Ascending aorta (tissue), 2 donors: ENCODE results near the gene RNF214. TPM values are rescaled to one million over a fixed set of nuclear protein-coding genes. Genes with fewer than 3 reads are reported as not detected.
"Not testable (repeated sequence)": the region's sequence is repeated elsewhere in the genome, so short reads cannot be mapped to it uniquely, and the experiment has no call there.

ENCODE experiments used
- DNase-seq, 2 donors: peaks; one replicate each; pipeline ENCODE4 v3.0.0-alpha.2; 2019; ENCODE audit warnings: low spot score in 2 of 2
- H3K27ac ChIP-seq, 2 donors: fragments of 200-600 bp; sonication (generic); one replicate each; pipeline ENCODE4 v1.5.1; 2016 to 2017; ENCODE audit warnings: mild to moderate bottlenecking in 1 of 2
- H3K27me3 ChIP-seq: fragments of 200-600 bp; sonication (generic); one replicate; pipeline ENCODE4 v1.5.1; 2017
- H3K36me3 ChIP-seq, 2 donors: fragments of 200-600 bp; sonication (generic); one replicate each; pipeline ENCODE4 v1.5.1; 2016
- H3K4me1 ChIP-seq, 2 donors: fragments of 200-600 bp; sonication (generic); one replicate each; pipeline ENCODE4 v1.5.1; 2016 to 2017; ENCODE audit warnings: mild to moderate bottlenecking in 1 of 2
- H3K4me3 ChIP-seq, 2 donors: fragments of 200-600 bp; sonication (generic); one replicate each; pipeline ENCODE4 v1.5.1; 2016 to 2017; ENCODE audit warnings: mild to moderate bottlenecking in 1 of 2
- H3K9me3 ChIP-seq, 2 donors: fragments of 200-600 bp; sonication (generic); one replicate each; pipeline ENCODE4 v1.5.1; 2016
- CTCF ChIP-seq, 3 experiments: fragments of 200-600 bp in 2 of 3; fragments of 450-650 bp in 1 of 3; sonication (generic) in 2 of 3; IDR thresholded peaks; one replicate each; pipeline ENCODE4 v1.5.1; 2016 to 2019; ENCODE audit warnings: antibody characterized with exemption in 3 of 3, mild to moderate bottlenecking in 1 of 3, moderate library complexity in 1 of 3
- intact Hi-C: fragments of 100-400 bp; cut with DNase I; formaldehyde crosslinking; loops from one replicate; pipeline ENCODE4 v1.15.1; 2023
- total RNA-seq: library from RNA; depleted of rRNA; stranded (reverse); fragments of >200 nt; gene quantifications from one replicate; pipeline ENCODE4 v1.1.0, GENCODE V29; 2016

RNF214 gene
- total RNA-seq, 1 donor from 2014 or later, result 0.53 TPM

GRCh38 chr11:117202386-117203068, 29.9 kb upstream of the RNF214 start:
- H3K9me3 ChIP-seq, result no peaks in the 10 kb centered on the region
- TF ChIP-seq CTCF (IDR thresholded peaks at IDR 0.05), result no peak
- peak overlapping the region; percentile 68 to 97 for H3K4me3 ChIP-seq
- intact Hi-C loops, result no loop called here
- H3K27ac ChIP-seq, result peak overlapping the region; percentile 96 to 98
- peaks cover 50 to 65% of the 10 kb centered on the region in 2 donors for H3K36me3 ChIP-seq
- DNase-seq, result no peak
- H3K4me1 ChIP-seq, result peaks cover 15 to 16% of the 10 kb centered on the region in 2 donors
- no peaks in the 10 kb centered on the region for H3K27me3 ChIP-seq

DNA sequence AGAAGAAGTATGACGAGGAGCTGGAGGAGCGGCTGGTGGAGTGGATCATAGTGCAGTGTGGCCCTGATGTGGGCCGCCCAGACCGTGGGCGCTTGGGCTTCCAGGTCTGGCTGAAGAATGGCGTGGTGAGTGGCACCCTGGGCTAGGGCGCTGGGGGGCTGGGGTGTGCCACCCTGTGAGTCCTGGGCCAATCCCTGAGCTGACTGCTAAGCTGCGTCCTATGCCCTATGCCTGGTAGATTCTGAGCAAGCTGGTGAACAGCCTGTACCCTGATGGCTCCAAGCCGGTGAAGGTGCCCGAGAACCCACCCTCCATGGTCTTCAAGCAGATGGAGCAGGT, 29.4 kb upstream of the RNF214 start:
- intact Hi-C loops, result no loop called here
- H3K4me3 ChIP-seq, result peak overlapping the region; percentile 68 to 97
- peaks cover 13 to 16% of the 10 kb centered on the region in 2 donors for H3K4me1 ChIP-seq
- no peak for TF ChIP-seq CTCF (IDR thresholded peaks at IDR 0.05)
- peaks cover 50 to 65% of the 10 kb centered on the region in 2 donors for H3K36me3 ChIP-seq
- peak overlapping the region; percentile 96 to 98 for H3K27ac ChIP-seq
- no peaks in the 10 kb centered on the region for H3K27me3 ChIP-seq
- no peak for DNase-seq
- no peaks in the 10 kb centered on the region for H3K9me3 ChIP-seq

GRCh38 chr11:117204283-117205080, 28.0 kb upstream of the RNF214 start:
- peak overlapping the region; percentile 96 to 98 for H3K27ac ChIP-seq
- intact Hi-C loops, result no loop called here
- no peaks in the 10 kb centered on the region for H3K27me3 ChIP-seq
- H3K9me3 ChIP-seq, result no peaks in the 10 kb centered on the region
- no peak for DNase-seq
- H3K4me3 ChIP-seq, result peak overlapping the region; percentile 68 to 97
- TF ChIP-seq CTCF (IDR thresholded peaks at IDR 0.05), result no peak
- peaks cover 50 to 64% of the 10 kb centered on the region in 2 donors for H3K36me3 ChIP-seq
- H3K4me1 ChIP-seq, result peaks cover 9 to 16% of the 10 kb centered on the region in 2 donors

DNA sequence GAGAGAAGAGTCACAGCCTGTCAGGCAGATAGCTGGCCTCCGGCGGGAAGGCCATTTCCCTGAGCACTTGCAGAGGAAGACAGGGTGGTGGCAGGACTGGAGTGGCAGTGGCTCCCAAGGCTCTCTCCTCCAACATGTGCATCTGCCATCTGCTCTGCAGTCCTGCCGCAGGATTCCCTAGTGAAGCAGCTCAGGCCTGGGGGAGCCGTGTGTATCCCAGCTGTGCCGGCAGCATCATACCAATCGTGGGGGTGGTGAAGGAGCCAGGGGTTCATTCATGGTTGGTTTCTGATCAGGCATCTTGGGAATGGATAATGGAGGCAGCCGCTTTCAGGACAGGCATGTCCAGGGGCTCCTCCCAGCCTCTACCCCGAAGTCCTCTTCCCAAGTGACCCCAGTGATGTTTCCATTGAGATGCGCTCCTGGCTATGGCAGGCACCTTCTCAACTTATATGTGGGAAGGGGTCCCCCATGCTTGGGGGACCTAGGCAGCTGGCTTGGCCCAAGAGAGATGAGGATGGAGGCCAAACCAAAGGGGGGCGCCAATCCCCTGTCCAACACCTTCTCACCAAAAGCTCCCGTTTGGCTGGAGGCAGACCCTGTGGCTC, 27.2 kb upstream of the RNF214 start:
- H3K36me3 ChIP-seq, result peaks cover 50 to 56% of the 10 kb centered on the region in 2 donors
- intact Hi-C loops, result no loop called here
- no peak for TF ChIP-seq CTCF (IDR thresholded peaks at IDR 0.05)
- H3K4me1 ChIP-seq, result peaks cover 9 to 16% of the 10 kb centered on the region in 2 donors
- peak overlapping the region; percentile 96 to 98 for H3K27ac ChIP-seq
- peak overlapping the region; percentile 68 to 97 for H3K4me3 ChIP-seq
- H3K9me3 ChIP-seq, result no peaks in the 10 kb centered on the region
- peak in 1 of 2 donors; percentile 65 for DNase-seq
- no peaks in the 10 kb centered on the region for H3K27me3 ChIP-seq

DNA sequence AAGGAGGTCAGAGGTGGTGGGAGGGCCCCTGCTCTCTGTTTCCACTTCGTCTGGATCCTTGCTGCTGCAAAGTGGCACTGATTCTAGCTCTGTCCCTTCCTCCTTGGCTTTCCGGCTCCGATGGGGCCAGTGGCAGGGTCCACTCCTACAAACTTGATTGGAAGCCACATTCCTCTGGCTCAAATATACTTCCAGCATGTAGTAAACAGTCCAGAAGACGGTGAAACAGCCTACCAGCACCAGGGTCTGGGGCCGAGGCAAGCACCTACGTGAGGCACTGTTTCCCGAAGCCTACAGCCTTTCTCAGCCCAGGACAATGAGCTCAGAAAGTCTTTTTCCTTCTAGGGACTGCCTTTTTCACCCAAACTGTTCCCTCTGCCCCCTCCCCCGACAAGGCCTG, 26.4 kb upstream of the RNF214 start:
- intact Hi-C loops, H3K9me3 ChIP-seq, DNase-seq, H3K4me3 ChIP-seq, H3K27me3 ChIP-seq: not testable (repeated sequence)
- H3K27ac ChIP-seq, result peak overlapping the region; percentile 41 to 65
- H3K36me3 ChIP-seq, result peaks cover 45 to 48% of the 10 kb centered on the region in 2 donors
- peaks cover 9 to 16% of the 10 kb centered on the region in 2 donors for H3K4me1 ChIP-seq

- intact Hi-C loops, H3K4me3 ChIP-seq, H3K9me3 ChIP-seq, H3K27me3 ChIP-seq, H3K27ac ChIP-seq: not testable (repeated sequence)
- H3K4me1 ChIP-seq, result peaks cover 9 to 16% of the 10 kb centered on the region in 2 donors
- DNase-seq, result peak in 1 of 2 donors; percentile 69
- peaks cover 38 to 40% of the 10 kb centered on the region in 2 donors for H3K36me3 ChIP-seq
Observed at GRCh38 chr11:117206859-117207258, 25.6 kb upstream of the RNF214 start.

- H3K4me3 ChIP-seq, H3K27ac ChIP-seq, intact Hi-C loops, DNase-seq, H3K27me3 ChIP-seq, H3K9me3 ChIP-seq: not testable (repeated sequence)
- H3K36me3 ChIP-seq, result peaks cover 31 to 34% of the 10 kb centered on the region in 2 donors
- H3K4me1 ChIP-seq, result peaks cover 9 to 16% of the 10 kb centered on the region in 2 donors
Observed at GRCh38 chr11:117207481-117207880, 25.0 kb upstream of the RNF214 start.
